HG02885 (cell line): ENCODE results near the gene SPECC1L.

Experiments used
- ATAC-seq: cut with Tn5 transposase; IDR thresholded peaks from one replicate; pipeline ENCODE4 v1.9.1; 2021; ENCODE audit warnings: mild to moderate bottlenecking; ENCODE audit not compliant: unreplicated experiment, poor library complexity

The SPECC1L gene

DNA sequence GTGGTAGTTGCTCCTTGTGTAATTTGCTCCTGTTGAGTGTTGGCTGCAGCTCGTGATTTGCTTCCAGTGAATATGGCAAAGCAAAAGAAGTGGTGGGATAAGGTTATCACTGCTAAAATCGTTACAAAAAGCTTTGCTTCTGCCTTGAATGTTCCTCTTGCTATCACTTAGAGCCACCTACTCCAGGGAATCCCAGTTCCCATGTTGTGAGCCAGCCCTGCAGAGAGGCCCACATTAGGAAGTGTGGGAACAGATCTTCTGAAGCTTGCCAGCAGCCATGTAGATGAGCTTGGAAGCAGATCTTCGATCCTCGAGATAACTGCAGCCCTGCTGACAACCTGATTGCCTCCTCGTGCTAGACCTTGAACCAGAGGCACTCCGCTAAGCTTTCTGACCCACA is 71.0 kb downstream of the SPECC1L start:
- no peak for ATAC-seq

DNA sequence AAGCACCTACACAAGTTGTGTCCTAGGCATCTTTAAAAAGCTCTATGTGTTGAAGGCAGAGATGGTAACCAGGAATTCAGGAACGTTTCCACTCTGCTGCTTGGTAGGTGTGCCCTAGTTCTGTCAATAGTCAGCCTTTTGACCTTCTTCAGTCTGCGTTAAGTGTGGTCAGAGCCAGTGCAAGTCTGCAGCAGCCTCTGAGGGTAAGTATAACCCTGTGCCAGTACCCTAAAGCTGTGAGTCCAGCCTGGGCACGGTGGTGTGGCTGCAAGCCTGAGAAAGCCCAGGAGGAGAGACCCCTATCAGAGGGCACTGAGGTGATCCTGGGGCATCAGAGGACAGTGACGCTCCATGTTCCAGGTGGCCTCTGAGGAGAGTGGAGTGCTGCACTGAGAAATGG is 80.0 kb downstream of the SPECC1L start:
- no peak for ATAC-seq

DNA sequence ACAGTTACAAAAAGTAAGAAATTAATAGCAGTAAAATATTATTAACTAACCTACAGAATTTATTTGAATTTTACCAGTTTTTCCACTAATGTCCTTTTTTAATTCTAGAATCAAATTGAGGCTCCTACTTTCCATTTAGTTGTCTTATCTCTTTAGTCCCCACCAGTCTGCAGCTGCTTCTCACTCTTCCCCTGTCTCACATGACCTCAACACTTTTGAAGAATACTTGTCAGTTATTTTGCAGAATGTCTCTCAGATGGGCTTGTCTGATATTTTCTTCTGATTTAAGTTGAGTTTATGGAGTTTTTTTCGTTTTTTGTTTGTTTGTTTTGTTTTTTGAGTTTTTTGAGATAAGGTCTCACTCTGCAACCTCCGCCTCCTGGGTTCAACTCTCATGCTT is 82.5 kb downstream of the SPECC1L start:
- no peak for ATAC-seq

DNA sequence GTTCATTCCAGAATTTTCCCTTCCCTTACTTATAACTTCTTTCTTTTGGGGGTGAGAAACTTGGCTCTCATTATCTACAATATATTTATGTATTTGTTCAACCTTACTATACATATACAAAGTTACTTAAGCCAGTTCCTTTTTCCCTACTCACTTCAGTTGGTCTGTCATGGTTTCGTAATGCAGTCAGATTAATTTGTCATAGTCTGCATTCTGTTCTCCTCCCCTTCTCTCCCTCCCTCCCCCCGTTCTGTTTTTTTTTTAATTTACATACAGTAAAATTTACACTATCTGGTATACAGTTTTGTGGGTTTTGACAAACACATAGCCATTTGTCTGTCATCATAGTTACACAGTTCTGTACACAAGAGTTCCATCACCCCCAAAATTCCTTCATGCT is 84.9 kb downstream of the SPECC1L start:
- no peak for ATAC-seq

DNA sequence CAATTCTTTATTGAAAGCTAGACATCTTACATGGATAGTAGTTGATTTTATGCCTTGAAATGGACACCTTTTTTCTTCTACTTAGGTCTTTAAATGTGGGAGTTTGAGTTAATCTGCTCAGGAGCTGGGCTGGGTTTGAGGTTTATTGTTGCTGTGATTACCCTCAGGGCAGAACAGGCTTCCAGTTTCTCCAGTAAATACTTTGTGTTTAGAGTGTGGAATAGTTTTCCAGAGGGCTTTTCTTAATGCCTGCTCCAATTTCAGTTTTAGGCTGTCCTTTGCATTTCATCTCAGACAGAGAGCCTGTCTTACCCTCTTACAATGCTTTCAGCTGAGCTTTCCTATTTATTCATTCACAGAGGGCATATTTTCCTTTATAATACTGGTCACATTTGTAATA is 86.9 kb downstream of the SPECC1L start:
- no peak for ATAC-seq

DNA sequence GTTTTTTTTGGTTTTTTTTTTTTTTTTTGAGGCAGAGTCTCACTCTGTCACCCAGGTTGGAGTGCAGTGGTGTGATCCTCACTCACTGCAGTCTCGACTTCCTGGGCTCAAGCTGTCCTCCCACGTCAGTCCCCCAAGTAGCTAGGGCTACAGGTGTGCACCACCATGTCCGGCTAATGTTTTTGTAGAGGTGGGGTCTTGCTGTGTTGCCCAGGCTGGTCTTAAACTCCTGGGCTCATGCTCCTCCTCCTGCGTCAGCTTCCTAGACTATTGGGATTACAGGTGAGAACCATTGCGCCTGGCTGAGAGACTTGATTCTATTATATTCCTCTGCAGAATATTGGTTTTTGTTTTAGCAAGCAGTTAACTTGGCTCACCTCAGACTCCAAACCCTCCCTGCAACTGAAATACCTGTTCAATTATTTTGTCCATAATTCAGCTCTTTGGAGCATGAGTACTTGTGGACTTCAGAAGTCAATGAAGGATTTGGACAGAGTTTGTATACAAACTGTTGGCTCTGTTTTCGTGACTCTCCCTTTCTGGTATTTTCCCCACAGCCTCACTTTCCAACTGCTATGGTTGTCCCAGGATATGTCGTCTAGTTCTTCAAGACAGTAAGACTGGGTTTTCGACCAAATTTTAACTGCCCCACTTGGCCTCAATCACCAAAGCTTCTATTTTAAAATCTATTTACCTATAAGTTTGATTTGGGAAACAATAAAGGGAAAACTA is 87.6 kb downstream of the SPECC1L start:
- ATAC-seq, result no peak

DNA sequence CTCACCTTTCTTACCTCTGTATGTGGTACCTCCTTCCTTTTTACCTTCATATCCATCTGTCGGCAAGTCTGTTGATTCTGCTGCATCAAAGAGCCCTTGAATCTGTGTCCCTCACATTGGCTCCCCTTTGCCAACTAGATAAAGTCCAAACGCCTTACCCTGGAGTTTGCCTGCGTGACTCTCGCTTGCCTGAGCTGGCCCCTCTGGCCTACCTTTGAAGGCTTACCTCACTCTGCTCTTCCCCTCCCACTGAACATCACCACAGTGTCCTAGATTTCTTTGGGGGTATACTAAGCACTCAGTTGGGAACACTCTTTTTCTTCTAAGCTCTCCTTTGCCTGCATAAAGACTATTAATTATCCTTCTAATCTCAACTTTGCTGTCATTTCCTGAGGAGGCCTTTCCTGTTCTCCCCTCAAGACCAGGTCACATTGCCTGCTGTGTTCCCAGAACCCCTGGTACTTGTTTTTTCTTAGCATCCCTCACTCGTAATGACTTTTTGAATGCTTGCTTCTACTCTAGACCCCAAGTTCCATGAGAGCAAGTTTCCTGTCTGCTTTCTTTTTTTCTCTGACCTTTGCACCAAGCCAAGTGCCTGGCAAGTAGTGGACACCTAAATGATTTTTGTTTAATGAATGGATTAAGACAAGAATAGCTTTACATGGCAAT is 89.0 kb downstream of the SPECC1L start:
- no peak for ATAC-seq

DNA sequence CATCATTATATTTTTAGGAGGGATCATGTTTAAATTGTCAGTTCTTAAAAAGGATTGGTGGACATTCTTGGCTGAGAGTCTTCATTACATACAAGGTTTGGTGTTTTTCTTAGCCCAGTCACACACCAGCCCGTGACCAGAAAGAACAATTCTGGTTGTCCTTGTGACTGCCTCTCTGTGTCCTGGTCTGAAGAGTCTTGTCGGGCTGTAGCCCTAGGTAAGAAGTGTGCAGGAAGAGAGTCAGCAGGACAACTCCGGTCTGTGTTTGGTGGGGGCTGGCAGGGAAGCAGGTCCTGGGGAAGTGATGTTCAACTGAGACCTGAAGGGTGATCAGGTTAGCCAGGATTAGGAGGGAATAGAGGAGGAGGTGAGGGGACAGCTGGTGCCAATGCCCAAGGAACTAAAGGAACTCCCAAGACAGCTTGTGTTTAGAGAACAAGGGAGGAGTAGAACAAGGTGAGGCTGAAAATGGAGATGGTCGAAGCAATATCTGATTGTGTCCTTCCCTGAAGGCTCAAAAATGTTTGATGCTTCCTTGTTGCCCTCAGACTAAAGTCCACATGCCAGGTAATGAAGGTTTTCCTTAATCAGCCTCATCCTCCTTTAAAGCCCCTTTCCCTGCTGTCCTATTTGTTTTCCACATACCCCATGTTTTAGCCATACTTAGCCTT is 91.5 kb downstream of the SPECC1L start:
- no peak for ATAC-seq

DNA sequence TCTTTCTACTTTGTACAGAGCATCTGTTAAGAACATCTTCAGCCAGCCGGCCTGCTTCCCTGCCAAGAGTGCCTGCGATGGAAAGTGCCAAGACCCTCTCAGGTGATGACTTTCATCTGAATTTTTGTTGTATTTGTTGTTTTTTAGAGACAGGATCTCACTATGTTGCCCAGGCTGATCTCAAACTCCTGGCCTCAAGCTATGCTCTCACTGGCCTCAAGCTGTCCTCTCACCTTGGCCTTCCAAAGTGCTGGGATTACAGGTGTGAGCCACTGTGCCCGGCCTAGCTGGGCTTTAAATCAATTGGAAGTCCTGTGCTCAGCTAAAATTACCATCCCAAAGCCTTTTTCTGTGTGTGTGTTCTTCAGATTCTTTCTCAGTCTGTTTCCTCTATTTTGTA is 92.6 kb downstream of the SPECC1L start:
- ATAC-seq, result no peak

DNA sequence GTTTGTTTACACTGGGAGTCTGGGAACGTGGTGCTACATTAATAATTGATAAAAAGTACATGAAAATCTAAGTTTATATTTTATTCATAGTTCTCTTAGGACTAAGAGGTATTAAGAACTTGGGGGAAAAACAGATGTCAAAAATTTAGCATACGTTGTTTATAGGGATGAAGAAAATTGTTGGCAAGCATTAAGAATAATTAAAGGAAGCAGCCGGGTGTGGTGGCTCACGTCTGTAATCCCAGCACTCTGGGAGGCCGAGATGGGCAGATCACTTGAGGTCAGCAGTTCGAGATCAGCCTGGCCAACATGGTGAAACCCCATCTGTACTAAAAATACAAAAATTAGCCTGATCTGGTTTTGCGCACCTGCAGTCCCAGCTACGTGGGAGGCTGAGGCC is 96.1 kb downstream of the SPECC1L start:
- ATAC-seq, result no peak

DNA sequence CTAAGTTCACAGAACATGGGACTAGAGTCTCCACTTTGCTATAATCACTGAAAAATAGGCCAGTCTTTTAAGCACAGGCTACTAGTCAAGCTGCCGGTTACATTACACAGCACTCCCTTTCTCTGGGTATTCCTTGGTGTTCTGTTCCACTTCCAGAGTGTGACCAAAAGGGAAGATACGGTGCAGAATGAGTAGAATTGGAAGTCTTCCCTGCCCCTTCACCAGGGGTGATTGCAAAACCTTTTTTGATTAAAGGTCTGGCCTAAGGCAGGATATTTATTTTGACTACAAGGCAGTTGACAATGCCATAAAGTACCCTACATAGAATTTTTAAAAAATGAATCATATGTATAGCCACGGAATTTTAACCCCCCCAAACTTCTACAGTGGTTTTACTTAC is 97.2 kb downstream of the SPECC1L start:
- no peak for ATAC-seq

DNA sequence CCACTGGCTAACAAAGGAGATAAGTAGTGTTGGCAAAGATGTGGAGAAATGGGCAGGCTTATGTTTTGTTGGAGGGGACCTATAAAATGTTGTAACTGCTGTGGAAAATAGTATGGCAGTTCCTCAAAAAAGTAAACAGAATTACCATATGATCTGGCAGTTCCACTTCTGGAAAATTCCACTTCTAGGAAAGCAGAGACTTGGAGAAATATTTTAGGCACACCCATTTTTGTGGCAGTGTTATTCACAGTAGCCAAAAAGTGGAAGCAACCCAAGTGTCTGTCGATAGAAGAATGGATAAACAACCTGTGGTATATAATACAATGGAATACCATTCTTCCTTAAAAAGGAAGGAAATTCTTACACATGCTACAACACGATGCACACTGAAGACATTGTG is 99.8 kb downstream of the SPECC1L start:
- no peak for ATAC-seq

DNA sequence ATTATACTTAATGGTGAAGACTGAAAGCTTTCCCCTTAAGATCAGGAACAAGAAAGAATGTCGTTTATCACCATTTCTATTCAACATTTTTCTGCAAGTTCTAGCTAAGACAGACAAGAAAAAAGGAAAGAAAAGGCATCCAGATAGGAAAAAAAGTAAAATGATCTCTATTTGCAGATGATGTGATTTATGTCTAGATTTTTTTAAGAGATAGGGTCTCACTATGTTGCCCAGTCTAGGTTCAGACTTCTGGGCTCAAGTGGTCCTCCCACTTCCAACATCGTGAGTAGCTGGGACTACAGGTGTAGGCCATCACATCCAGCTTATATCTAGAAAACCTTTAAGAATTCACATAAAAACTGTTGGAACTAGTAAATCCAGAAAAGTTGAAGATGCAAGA is 105.4 kb downstream of the SPECC1L start:
- no peak for ATAC-seq

DNA sequence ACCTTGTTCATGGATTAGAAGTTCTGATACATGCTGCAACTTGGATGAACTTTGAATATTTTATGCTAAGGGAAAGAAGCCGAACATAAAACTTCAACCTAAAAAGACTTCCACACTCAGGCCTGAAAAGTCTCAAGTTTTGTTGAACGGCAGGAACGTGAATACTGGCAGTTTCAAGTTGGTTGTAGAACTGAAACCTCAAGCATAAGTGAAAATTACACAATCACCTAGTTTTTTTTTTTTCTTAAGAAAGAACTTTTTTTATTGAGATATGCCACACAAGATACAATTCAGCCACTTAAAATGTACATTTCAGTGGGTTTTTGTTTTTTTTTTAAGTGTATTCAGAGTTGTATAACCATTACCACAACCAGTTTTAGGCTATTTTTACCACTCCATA is 106.0 kb downstream of the SPECC1L start:
- ATAC-seq, result no peak

DNA sequence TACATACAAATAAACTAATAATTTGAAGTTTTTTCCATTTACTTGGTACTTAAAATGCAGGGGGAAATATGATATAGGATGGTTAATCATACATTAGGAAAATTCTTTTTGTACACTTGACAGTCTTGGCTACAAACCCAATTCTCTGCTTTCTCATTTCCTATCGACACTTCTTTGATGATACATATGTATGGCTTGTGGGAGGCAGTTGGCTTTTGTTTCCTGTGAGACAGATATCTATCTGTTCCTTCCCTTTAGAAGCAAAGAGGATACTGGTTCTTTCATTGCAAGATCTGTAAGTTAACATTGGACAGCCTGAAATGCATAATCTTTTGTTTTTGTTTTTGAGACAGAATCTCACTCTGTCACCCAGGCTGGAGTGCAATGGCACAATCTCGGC is 108.9 kb downstream of the SPECC1L start:
- ATAC-seq, result no peak

DNA sequence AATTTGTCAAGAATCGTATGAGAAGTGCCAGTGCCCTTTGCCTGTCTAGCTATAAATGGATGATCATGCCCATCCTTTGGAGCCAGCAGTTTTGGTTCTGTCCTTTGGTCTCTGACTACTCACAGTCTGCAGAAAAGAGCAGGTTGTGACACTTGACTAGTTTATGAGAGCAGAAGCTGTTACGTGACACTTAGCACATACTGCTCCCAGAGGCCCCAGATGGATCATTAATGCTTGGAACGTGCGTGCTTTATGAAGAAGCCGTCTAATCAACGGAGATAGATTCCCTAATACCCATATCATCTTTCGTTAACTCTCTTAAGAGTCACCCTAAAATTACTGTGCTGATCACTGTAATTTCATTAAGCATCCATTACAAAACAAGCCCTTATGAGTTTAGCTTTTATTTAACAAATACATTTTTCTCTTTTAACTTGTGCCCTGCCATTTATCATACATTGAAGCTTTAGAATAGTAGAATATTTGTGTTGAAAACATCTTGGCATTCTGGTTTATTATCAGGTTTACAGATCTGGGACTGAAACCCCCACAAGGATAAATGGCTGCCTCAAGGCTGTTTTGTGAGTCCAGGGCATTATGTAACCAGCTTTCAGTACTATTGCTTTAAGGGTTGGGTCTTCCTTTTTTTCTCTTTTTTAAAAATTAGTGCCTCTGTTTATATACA is 109.7 kb downstream of the SPECC1L start:
- no peak for ATAC-seq

DNA sequence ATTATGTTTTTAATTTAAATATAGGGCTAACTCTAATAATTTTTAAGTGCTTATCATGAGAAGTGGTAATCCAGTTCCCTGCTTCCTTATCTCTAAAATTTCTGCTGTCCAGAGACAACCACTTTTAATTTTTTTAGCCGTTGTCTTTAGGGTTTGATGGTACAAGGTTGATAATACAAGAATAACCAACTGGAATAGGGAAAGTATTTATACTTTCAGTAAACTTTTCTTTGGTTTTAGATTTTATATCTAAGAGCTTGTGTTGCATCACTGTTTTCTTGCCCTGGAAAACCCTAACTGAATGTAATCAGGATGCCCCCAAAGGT is 110.2 kb downstream of the SPECC1L start:
- ATAC-seq, result no peak

DNA sequence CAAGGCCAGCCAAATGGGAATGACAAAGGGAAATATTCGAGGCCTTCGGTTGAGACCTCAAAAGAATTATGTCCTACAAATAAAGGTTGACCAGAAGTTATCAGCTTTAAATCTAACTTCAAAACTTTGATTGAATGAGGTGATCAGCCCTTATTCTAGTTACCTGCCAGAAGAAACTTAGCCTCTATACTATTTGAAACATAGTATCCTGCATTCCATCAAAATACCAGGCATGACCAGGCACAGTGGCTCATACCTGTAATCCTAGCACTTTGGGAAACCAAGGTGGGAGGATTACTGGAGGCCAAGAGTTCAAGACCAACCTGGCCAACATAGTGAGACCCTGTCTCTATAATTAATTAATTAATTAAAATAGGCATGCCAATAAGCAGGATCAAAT is 112.4 kb downstream of the SPECC1L start:
- ATAC-seq, result no peak

DNA sequence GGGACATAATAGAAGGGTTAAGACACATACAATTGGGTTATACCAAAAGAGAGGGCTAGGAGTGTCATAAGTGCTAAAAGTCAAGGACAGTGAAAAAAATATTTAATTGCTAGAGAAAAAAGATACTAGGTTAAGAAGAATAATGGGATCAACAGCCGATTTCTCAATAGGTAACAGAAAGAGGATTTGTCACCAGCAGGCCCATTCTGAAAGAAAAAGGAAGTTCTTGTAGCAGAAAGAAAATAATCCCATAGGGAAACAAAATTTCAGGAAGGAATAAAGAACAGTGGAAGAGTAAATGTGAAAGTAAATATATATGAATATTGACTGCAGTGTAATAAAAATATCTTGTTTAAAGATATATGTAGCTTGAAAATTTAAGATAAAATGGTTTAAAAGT is 113.5 kb downstream of the SPECC1L start:
- no peak for ATAC-seq

DNA sequence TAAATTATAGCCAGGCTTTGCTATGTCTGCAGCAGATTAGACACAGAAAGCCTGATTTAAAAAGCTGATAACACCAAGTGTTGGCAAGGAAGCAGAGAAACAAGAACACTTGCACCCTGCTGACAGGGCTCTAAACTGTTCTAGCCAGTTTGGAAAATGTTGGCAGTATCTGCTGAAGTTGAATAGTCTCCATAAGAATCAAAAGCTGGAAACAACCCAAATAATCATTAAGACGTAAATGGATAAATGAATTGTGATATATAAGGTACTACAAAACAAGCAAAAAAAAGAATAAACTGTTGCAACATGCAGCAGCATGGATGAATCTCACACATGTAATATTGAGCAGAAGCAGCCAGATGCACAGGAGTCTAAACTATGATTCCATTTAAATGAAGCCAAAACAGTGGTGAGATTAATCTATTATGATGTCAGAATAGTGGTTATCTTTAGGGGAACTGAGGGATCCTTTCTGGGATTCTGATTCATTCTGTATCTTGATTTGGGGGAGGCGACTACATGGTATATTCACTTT is 116.4 kb downstream of the SPECC1L start:
- no peak for ATAC-seq

DNA sequence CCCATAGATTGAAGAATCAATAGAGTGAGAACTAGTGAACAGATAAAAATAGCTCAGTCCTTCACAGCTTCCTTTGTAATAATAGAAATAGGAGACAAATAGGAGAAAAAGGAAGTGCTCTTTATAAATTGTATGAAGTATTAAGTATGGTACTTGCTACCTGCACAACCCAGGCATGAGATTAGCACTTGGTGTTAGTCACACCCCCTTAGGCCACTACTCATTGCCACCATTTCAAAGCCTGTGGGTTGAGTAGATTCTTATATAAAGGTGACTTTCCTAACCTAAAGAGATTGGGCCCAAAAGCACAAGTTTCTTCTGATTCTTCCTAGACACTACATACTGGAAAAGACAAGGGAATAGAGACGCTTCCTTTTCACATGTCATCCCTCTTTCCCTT is 119.0 kb downstream of the SPECC1L start:
- ATAC-seq, result no peak
